Hair follicle dermal papilla cell (primary cell): ENCODE results near the gene MFSD8. TPM values are rescaled to one million over a fixed set of nuclear protein-coding genes. Genes with fewer than 3 reads are reported as not detected.

Source experiments
- small RNA-seq: library from RNA; depleted of rRNA; stranded (forward); fragments of <200 nt; gene quantifications from one replicate; pipeline ENCODE3, GENCODE V24; 2012
- total RNA-seq: library from RNA; depleted of rRNA; stranded (reverse); fragments of >200 nt; gene quantifications from 2 replicates; pipeline ENCODE4 v1.2.3, GENCODE V29; 2012

MFSD8 gene, protein sequence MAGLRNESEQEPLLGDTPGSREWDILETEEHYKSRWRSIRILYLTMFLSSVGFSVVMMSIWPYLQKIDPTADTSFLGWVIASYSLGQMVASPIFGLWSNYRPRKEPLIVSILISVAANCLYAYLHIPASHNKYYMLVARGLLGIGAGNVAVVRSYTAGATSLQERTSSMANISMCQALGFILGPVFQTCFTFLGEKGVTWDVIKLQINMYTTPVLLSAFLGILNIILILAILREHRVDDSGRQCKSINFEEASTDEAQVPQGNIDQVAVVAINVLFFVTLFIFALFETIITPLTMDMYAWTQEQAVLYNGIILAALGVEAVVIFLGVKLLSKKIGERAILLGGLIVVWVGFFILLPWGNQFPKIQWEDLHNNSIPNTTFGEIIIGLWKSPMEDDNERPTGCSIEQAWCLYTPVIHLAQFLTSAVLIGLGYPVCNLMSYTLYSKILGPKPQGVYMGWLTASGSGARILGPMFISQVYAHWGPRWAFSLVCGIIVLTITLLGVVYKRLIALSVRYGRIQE
- 27.4 and 39.7 TPM in 2 replicates for total RNA-seq

GRCh38 chr4:127965062-127965802 is at the start of gene MFSD8, which contains the start of gene ABHD18:
Gene MFSD8 (minus strand): TSS chr4:127965173. CDS start chr4:127965133, 40 bp downstream.
Gene ABHD18 (plus strand): TSS chr4:127965406. CDS start chr4:127982956, 17,550 bp downstream.

GRCh38 chr4:127880763-127881562 is 84.0 kb downstream of the MFSD8 start, which contains the start of gene PLK4:
Gene PLK4 (plus strand): TSS chr4:127880893. CDS start chr4:127881135, 242 bp downstream.

Small RNAs within 50 kb of the gene (small RNA-seq; reads per million reads assigned to genes)
- gene RNU6-583P, result not detected

Other genes starting within 250 kb of the MFSD8 start
- gene SLC25A31, start 234.8 kb downstream of the MFSD8 start, total RNA-seq, result not detected in 2 replicates
- 4.3 and 4.9 TPM in 2 replicates for gene HSPA4L, start 182.9 kb downstream of the MFSD8 start, total RNA-seq
- 1.6 and 1.8 TPM in 2 replicates for gene PLK4, start 84.3 kb downstream of the MFSD8 start, total RNA-seq
- gene ABHD18, start 233 bp upstream of the MFSD8 start, total RNA-seq, result 6.9 and 7.0 TPM in 2 replicates
- 20.3 and 22.1 TPM in 2 replicates for gene LARP1B, start 96.1 kb upstream of the MFSD8 start, total RNA-seq